B cell (primary cell): ENCODE results near the gene TCTN3. TPM values are rescaled to one million over a fixed set of nuclear protein-coding genes. Genes with fewer than 3 reads are reported as not detected.

Experiments used
- ATAC-seq: fragments of 200-7000 bp; cut with Tn5 transposase; one replicate; pipeline ENCODE4 v1.10.0; 2021; ENCODE audit warnings: low read depth, mild to moderate bottlenecking, moderate number of reproducible peaks, moderate library complexity
- CTCF ChIA-PET: fragments of 350-600 bp; sonication (Branson Sonifier 250); formaldehyde crosslinking; loops from one replicate; lab custom pipeline; 2021; ENCODE audit warnings: antibody characterized with exemption, inconsistent platforms; lab: Charles Lee
- POLR2A ChIA-PET: fragments of 350-600 bp; sonication (Branson Sonifier 250); formaldehyde crosslinking; loops from one replicate; lab custom pipeline; 2021; ENCODE audit warnings: antibody characterized with exemption; lab: Charles Lee
- DNase-seq: peaks from one replicate; pipeline ENCODE4 v3.0.0; 2013
- H2AFZ ChIP-seq: 2 replicates; pipeline ENCODE4 v1.6.1; 2012; ENCODE audit warnings: mild to moderate bottlenecking, low read depth, low read length; ENCODE audit not compliant: insufficient read depth, poor library complexity, severe bottlenecking
- H3K27ac ChIP-seq, 2 donors: 1 replicate in 1 of 2; 2 replicates in 1 of 2; pipeline ENCODE4 v1.5.1; 2012 to 2013; ENCODE audit warnings: low read length in 2 of 2, mild to moderate bottlenecking in 2 of 2, moderate library complexity in 1 of 2
- H3K27me3 ChIP-seq, 4 experiments: fragments of 200-600 bp in 1 of 4; sonication (generic) in 1 of 4; replicated peaks in 1 of 4; 1 replicate in 2 of 4; 2 replicates in 2 of 4; pipeline versions ENCODE4 v1.6.1 to v1.7.0; 2013 to 2016; ENCODE audit warnings: low read length in 3 of 4, mild to moderate bottlenecking in 2 of 4, mixed read lengths in 1 of 4, moderate library complexity in 1 of 4; ENCODE audit not compliant: insufficient read depth in 4 of 4, control insufficient read depth in 3 of 4; ENCODE audit errors: control extremely low read depth in 1 of 4
- H3K36me3 ChIP-seq, 2 experiments: replicated peaks in 1 of 2; 1 replicate in 1 of 2; 2 replicates in 1 of 2; pipeline versions ENCODE4 v1.6.1 to v1.7.1; 2013; ENCODE audit warnings: low read length in 1 of 2; ENCODE audit not compliant: insufficient read depth in 2 of 2, control insufficient read depth in 1 of 2; ENCODE audit errors: control extremely low read depth in 1 of 2, extremely low read depth in 1 of 2
- H3K4me1 ChIP-seq, 2 donors: fragments of 200-600 bp in 1 of 2; sonication (generic) in 1 of 2; 1 replicate in 1 of 2; 2 replicates in 1 of 2; pipeline versions ENCODE4 v1.5.1 to v1.6.1; 2013 to 2017; ENCODE audit warnings: low read length in 2 of 2; ENCODE audit not compliant: control insufficient read depth in 2 of 2, insufficient read depth in 2 of 2
- H3K4me2 ChIP-seq: replicated peaks from 2 replicates; pipeline ENCODE3; 2012; ENCODE audit warnings: mild to moderate bottlenecking, low read depth, low read length; ENCODE audit not compliant: poor library complexity, severe bottlenecking
- H3K4me3 ChIP-seq, 5 experiments: fragments of 200-600 bp in 1 of 5; sonication (generic) in 1 of 5; 1 replicate in 3 of 5; 2 replicates in 2 of 5; pipeline versions ENCODE4 v1.5.1 to v1.7.0; 2011 to 2016; ENCODE audit warnings: low read length in 4 of 5, mild to moderate bottlenecking in 4 of 5, low read depth in 2 of 5, control low read depth in 1 of 5, moderate library complexity in 1 of 5; ENCODE audit not compliant: insufficient read depth in 1 of 5; ENCODE audit errors: control extremely low read depth in 1 of 5, extremely low read depth in 1 of 5
- H3K79me2 ChIP-seq: fragments of 200-600 bp; sonication (generic); one replicate; pipeline ENCODE4 v1.6.0; 2016; ENCODE audit warnings: low read length; ENCODE audit not compliant: control insufficient read depth, insufficient read depth
- H3K9ac ChIP-seq: fragments of 200-600 bp; sonication (generic); 2 replicates; pipeline ENCODE4 v1.6.1; 2017; ENCODE audit warnings: mild to moderate bottlenecking, low read length, moderate library complexity
- H3K9me3 ChIP-seq, 3 donors: one replicate each; pipeline versions ENCODE4 v1.6.1 to v1.7.1; 2013; ENCODE audit warnings: low read length in 2 of 3; ENCODE audit not compliant: control insufficient read depth in 2 of 3, insufficient read depth in 1 of 3; ENCODE audit errors: control extremely low read depth in 1 of 3
- H4K20me1 ChIP-seq: 2 replicates; pipeline ENCODE4 v1.6.0; 2012; ENCODE audit warnings: mild to moderate bottlenecking, low read length; ENCODE audit not compliant: insufficient read depth, control insufficient read depth, poor library complexity, severe bottlenecking
- H3K27ac Mint-ChIP-seq: one replicate; pipeline ENCODE4 v1.8.0; 2021; ENCODE audit warnings: mixed read lengths
- H3K27me3 Mint-ChIP-seq: one replicate; pipeline ENCODE4 v1.8.0; 2021; ENCODE audit warnings: mixed read lengths
- H3K4me1 Mint-ChIP-seq: one replicate; pipeline ENCODE4 v1.8.0; 2021; ENCODE audit warnings: mixed read lengths
- H3K4me3 Mint-ChIP-seq: one replicate; pipeline ENCODE4 v1.8.0; 2021; ENCODE audit warnings: mixed read lengths
- H3K9me3 Mint-ChIP-seq: one replicate; pipeline ENCODE4 v1.8.0; 2022; ENCODE audit warnings: mixed read lengths; ENCODE audit not compliant: insufficient read depth
- EZH2 ChIP-seq: IDR thresholded peaks from 2 replicates; pipeline ENCODE4 v1.6.1; 2012; ENCODE audit warnings: borderline replicate concordance, low read depth, mild to moderate bottlenecking, moderate library complexity, low read length; ENCODE audit not compliant: insufficient read depth, poor library complexity, severe bottlenecking
- WGBS: methylation state at CpG from one replicate; pipeline ENCODE4 v1.1.5; 2013; ENCODE audit warnings: missing lambda C conversion rate; ENCODE audit not compliant: insufficient coverage; 5-methylcytosine and 5-hydroxymethylcytosine counted together
- intact Hi-C: fragments of 100-400 bp; cut with micrococcal nuclease; formaldehyde crosslinking; loops from one replicate; pipeline ENCODE4 v1.10.0; 2022
- polyA plus RNA-seq: library from polyadenylated mRNA; depleted of rRNA; stranded (reverse); fragments of >200 nt; gene quantifications from 2 replicates; pipeline ENCODE4 v1.2.3, GENCODE V29; 2012
- total RNA-seq, 2 donors: library from RNA; stranded (reverse); fragments of 120-200 nt in 1 of 2; gene quantifications; 1 replicate in 1 of 2; 2 replicates in 1 of 2; pipeline versions ENCODE4 v1.2.3 to v1.2.4, GENCODE V29; 2013 to 2022
- TF ChIP-seq, protein P1 (sequence below): fragments of 200-600 bp; IDR thresholded peaks from one replicate; pipeline ENCODE4 v1.8.0; 2022; ENCODE audit warnings: antibody characterized with exemption, mild to moderate bottlenecking

The TCTN3 gene
- total and polyA plus RNA-seq, 2 donors (not counting 1 experiment from before 2014, with no cell fraction given) = 16.9 to 34.1 TPM

DNA sequence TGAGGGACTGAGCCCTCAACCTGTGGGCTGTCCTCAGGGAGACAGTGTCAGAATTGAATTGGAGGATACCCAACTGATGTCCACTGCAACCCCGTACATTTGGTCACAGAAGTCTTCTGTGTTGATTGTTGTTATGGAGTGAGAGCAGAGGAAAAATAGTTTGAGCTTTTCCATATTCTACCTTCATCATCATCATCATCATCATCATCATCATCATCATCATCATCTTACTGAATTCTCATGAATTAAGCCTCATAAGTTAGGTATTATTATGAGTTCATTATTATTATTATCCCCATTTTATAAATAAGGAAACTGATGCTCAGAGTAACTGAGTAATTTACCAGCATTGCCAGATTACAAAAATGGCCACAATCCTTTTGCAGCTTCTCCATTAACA is 45.6 kb downstream of the TCTN3 start:
- peaks cover 0 to 43% of the 10 kb centered on the region in 2 experiments for H3K36me3 ChIP-seq
- intact Hi-C loops = no loop called here
- H3K27me3 Mint-ChIP-seq = no peaks in the 10 kb centered on the region
- no peak overlapping the region for H3K4me3 ChIP-seq
- no peak overlapping the region for H2AFZ ChIP-seq
- no peak overlapping the region for H3K27ac Mint-ChIP-seq
- TF ChIP-seq, protein P1, sequence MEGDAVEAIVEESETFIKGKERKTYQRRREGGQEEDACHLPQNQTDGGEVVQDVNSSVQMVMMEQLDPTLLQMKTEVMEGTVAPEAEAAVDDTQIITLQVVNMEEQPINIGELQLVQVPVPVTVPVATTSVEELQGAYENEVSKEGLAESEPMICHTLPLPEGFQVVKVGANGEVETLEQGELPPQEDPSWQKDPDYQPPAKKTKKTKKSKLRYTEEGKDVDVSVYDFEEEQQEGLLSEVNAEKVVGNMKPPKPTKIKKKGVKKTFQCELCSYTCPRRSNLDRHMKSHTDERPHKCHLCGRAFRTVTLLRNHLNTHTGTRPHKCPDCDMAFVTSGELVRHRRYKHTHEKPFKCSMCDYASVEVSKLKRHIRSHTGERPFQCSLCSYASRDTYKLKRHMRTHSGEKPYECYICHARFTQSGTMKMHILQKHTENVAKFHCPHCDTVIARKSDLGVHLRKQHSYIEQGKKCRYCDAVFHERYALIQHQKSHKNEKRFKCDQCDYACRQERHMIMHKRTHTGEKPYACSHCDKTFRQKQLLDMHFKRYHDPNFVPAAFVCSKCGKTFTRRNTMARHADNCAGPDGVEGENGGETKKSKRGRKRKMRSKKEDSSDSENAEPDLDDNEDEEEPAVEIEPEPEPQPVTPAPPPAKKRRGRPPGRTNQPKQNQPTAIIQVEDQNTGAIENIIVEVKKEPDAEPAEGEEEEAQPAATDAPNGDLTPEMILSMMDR = no peak
- TF ChIP-seq EZH2 = no peak
- DNase-seq = no peak
- H3K9ac ChIP-seq = no peak overlapping the region
- H3K27ac ChIP-seq = no peak overlapping the region
- no peaks in the 10 kb centered on the region for H3K4me1 ChIP-seq
- POLR2A ChIA-PET = no interaction called here
- no CpG with 5 or more reads among the region's 1 CpG for WGBS
- no peak overlapping the region for H3K4me3 Mint-ChIP-seq
- H3K4me1 Mint-ChIP-seq = peaks cover 4% of the 10 kb centered on the region
- CTCF ChIA-PET = no interaction called here
- ATAC-seq = no peak
- H3K79me2 ChIP-seq = peaks cover 18% of the 10 kb centered on the region
- no peak overlapping the region for H3K4me2 ChIP-seq
- H4K20me1 ChIP-seq = peaks cover 5% of the 10 kb centered on the region
- peaks cover 0 to 4% (median 0%) of the 10 kb centered on the region in 3 donors for H3K9me3 ChIP-seq
- no peaks in the 10 kb centered on the region for H3K9me3 Mint-ChIP-seq
- no peaks in the 10 kb centered on the region for H3K27me3 ChIP-seq

DNA sequence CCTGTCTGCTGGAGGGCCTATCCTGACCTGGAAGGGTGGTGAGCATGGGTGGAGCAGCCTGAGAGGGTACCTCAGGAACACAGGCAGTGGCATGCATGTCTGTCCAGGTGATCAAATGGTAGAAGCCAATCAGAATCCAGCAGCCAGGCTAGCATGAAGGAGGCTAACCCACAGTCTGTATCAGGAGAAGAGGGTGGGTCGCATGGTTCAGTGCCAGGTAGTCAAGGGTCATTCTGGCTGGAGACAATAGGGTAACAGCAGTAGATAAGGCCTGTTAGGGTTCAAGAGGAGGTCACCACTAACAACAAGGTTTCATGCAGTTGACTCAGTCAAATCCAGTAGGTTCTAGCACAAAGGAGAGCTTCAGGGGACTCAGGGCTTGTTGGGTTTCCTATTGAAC is 47.6 kb downstream of the TCTN3 start:
- no peak overlapping the region for H3K27ac Mint-ChIP-seq
- Histone ChIP-seq H2AFZ (no peak overlapping the region), H3K79me2 (peaks cover 18% of the 10 kb centered on the region), H3K27me3 (no peaks in the 10 kb centered on the region), H3K9ac (no peak overlapping the region), H3K4me3 (no peak overlapping the region), H3K4me2 (no peak overlapping the region), H3K4me1 (no peaks in the 10 kb centered on the region), H3K9me3 (no peaks in the 10 kb centered on the region), H3K27ac (no peak overlapping the region), H4K20me1 (no peaks in the 10 kb centered on the region), H3K36me3 (peaks cover 0 to 52% of the 10 kb centered on the region in 2 experiments)
- ChIA-PET POLR2A (no interaction called here), CTCF (no interaction called here)
- H3K9me3 Mint-ChIP-seq = no peaks in the 10 kb centered on the region
- no peak for DNase-seq
- H3K27me3 Mint-ChIP-seq = no peaks in the 10 kb centered on the region
- ATAC-seq = no peak
- intact Hi-C loops = no loop called here
- TF ChIP-seq, protein P1 = no peak
- TF ChIP-seq EZH2 = no peak
- H3K4me1 Mint-ChIP-seq = no peaks in the 10 kb centered on the region
- no peak overlapping the region for H3K4me3 Mint-ChIP-seq
- WGBS = 100% methylated on average over 1 of the region's 1 CpG
